Adrenal gland (tissue), 19 donors: ENCODE data around the gene TIMM23. TPM values are rescaled to one million over a fixed set of nuclear protein-coding genes. Genes with fewer than 3 reads are reported as not detected.
"Not testable (repeated sequence)": the region's sequence is repeated elsewhere in the genome, so short reads cannot be mapped to it uniquely, and the experiment has no call there.

Source experiments
- DNase-seq, 7 donors: peaks; one replicate each; pipeline ENCODE4 v3.0.0-alpha.2; 2019 to 2020
- H3K27ac ChIP-seq, 5 donors: fragments of 200-600 bp; sonication (generic) in 4 of 5; 1 replicate in 3 of 5; 2 replicates in 2 of 5; pipeline versions ENCODE4 v1.5.1 to v1.8.0; 2016 to 2020; ENCODE audit warnings: mild to moderate bottlenecking in 1 of 5
- H3K27me3 ChIP-seq: fragments of 200-600 bp; 2 replicates; pipeline ENCODE4 v1.8.0; 2021
- H3K36me3 ChIP-seq, 2 donors: fragments of 200-600 bp; replicated peaks in 1 of 2; 1 replicate in 1 of 2; 2 replicates in 1 of 2; pipeline versions ENCODE4 v1.5.1 to v1.8.0; 2018 to 2022
- H3K4me1 ChIP-seq, 2 donors: fragments of 200-600 bp; replicated peaks in 1 of 2; 1 replicate in 1 of 2; 2 replicates in 1 of 2; pipeline versions ENCODE4 v1.5.1 to v1.8.0; 2018 to 2021
- H3K4me3 ChIP-seq, 4 donors: fragments of 200-600 bp; sonication (generic) in 3 of 4; one replicate each; pipeline ENCODE4 v1.5.1; 2016 to 2018
- H3K9me3 ChIP-seq, 3 donors: fragments of 200-600 bp; sonication (generic) in 1 of 3; replicated peaks in 1 of 3; 1 replicate in 2 of 3; 2 replicates in 1 of 3; pipeline versions ENCODE4 v1.5.1 to v1.8.0; 2016 to 2021
- POLR2A ChIP-seq, 2 donors: fragments of 450-650 bp; IDR thresholded peaks; one replicate each; pipeline ENCODE4 v1.6.1; 2017; ENCODE audit warnings: antibody characterized with exemption in 2 of 2, mild to moderate bottlenecking in 2 of 2, moderate library complexity in 1 of 2
- WGBS, 4 donors: extraction: QIAGEN DNeasy Blood & Tissue Kit in 2 of 4; methylation state at CpG; one replicate each; pipeline versions ENCODE4 v1.1.5 to v1.1.7; 2013 to 2017; 5-methylcytosine and 5-hydroxymethylcytosine counted together
- intact Hi-C, 2 donors: fragments of 100-400 bp; cut with DNase I; formaldehyde crosslinking; loops; one replicate each; pipeline versions ENCODE4 v1.14.1 to v1.15.0; 2022 to 2023
- long read RNA-seq, 10 donors: library from polyadenylated mRNA in 3 of 10; unstranded in 2 of 10; stranded (forward) in 1 of 10; transcript quantifications; one replicate each; pipeline ENCODE4 v2.0.0 and lab custom pipeline, GENCODE V29; 2021 to 2026
- polyA plus RNA-seq, 3 donors: library from polyadenylated mRNA; stranded (reverse); fragments of 200-250 nt in 2 of 3; fragments of 350-450 nt in 1 of 3; fragmentation: Illumina TruSeq in 1 of 3; extraction: RNeasy Lipid Tissue Mini Kit (QIAGEN cat#74804) in 1 of 3; gene quantifications; one replicate each; pipeline ENCODE4 v1.2.3, GENCODE V29; 2013 to 2014
- total RNA-seq, 9 donors: library from RNA; depleted of rRNA in 4 of 9; stranded (reverse); fragments of >200 nt in 4 of 9; fragments of 120-200 nt in 1 of 9; fragmentation: NEBNext Ultra II Directional in 1 of 9; extraction: Animal tissue kit (Norgen Biotek cat#: 25700) in 1 of 9; gene quantifications; one replicate each; pipeline versions ENCODE4 v1.1.0 to v1.2.4, GENCODE V29; 2013 to 2023
- donor health status: healthy with polysubstance abuse.
- donor health status: Bipolar disorder and iron deficiency.
- donor health status: DM: yes; HTN: yes; CAD: no.
- donor health status: DM: no; HTN: no; CAD: no.
- donor health status: DM: no; HTN: no; CAD: no.
- donor health status: DM: yes; HTN: yes; CAD: no.

TIMM23 gene
- total RNA-seq (100 to 1,000 TPM in 1 of 9 donors, 10 to 100 TPM in 8; 47.2 to 119 (median 64.2) TPM), polyA plus RNA-seq (100 to 1,000 TPM in 1 of 3 donors, 10 to 100 TPM in 2; 61.2 to 135 (median 86.7) TPM)
- long read RNA-seq, donor 1, transcript TIMM23-201 (7 exons, 1,222 nt), result major isoform, 50 of 50 reads
- long read RNA-seq, donor 1, partial matches to known transcripts, result 0 of 50 reads
- long read RNA-seq, donor 1, other reads (novel, unspliced or antisense), result 0 of 50 reads
- long read RNA-seq, donor 2, transcript TIMM23-201 (7 exons, 1,222 nt), result major isoform, 17 of 17 reads
- long read RNA-seq, donor 2, partial matches to known transcripts, result 0 of 17 reads
- long read RNA-seq, donor 2, other reads (novel, unspliced or antisense), result 0 of 17 reads
- long read RNA-seq, donor 3, transcript TIMM23-201 (7 exons, 1,222 nt), result major isoform, 41 of 109 reads
- long read RNA-seq, donor 3, partial matches to known transcripts, result 57 of 109 reads
- long read RNA-seq, donor 3, other reads (novel, unspliced or antisense), result 11 of 109 reads
- long read RNA-seq, donor 4, transcript TIMM23-201 (7 exons, 1,222 nt), result major isoform, 49 of 56 reads
- long read RNA-seq, donor 4, partial matches to known transcripts, result 2 of 56 reads
- long read RNA-seq, donor 4, other reads (novel, unspliced or antisense), result 5 of 56 reads
- long read RNA-seq, donor 5, transcript TIMM23-201 (7 exons, 1,222 nt), result major isoform, 34 of 39 reads
- long read RNA-seq, donor 5, partial matches to known transcripts, result 1 of 39 reads
- long read RNA-seq, donor 5, other reads (novel, unspliced or antisense), result 4 of 39 reads
- long read RNA-seq, donor 6, transcript TIMM23-201 (7 exons, 1,222 nt), result major isoform, 18 of 21 reads
- long read RNA-seq, donor 6, partial matches to known transcripts, result 1 of 21 reads
- long read RNA-seq, donor 6, other reads (novel, unspliced or antisense), result 2 of 21 reads
- long read RNA-seq, donor 7, transcript TIMM23-201 (7 exons, 1,222 nt), result major isoform, 20 of 20 reads
- long read RNA-seq, donor 7, partial matches to known transcripts, result 0 of 20 reads
- long read RNA-seq, donor 7, other reads (novel, unspliced or antisense), result 0 of 20 reads
- long read RNA-seq, donor 8, transcript TIMM23-201 (7 exons, 1,222 nt), result major isoform, 43 of 48 reads
- long read RNA-seq, donor 8, partial matches to known transcripts, result 5 of 48 reads
- long read RNA-seq, donor 8, other reads (novel, unspliced or antisense), result 0 of 48 reads
- long read RNA-seq, donor 9, transcript TIMM23-201 (7 exons, 1,222 nt), result major isoform, 39 of 39 reads
- long read RNA-seq, donor 9, partial matches to known transcripts, result 0 of 39 reads
- long read RNA-seq, donor 9, other reads (novel, unspliced or antisense), result 0 of 39 reads
- long read RNA-seq, donor 10, transcript TIMM23-201 (7 exons, 1,222 nt), result major isoform, 28 of 28 reads
- long read RNA-seq, donor 10, partial matches to known transcripts, result 0 of 28 reads
- long read RNA-seq, donor 10, other reads (novel, unspliced or antisense), result 0 of 28 reads

- peak; percentile 81 to 91 (median 87) for DNase-seq
- intact Hi-C loops, result loop anchor here in 1 of 2 donors (10.0 kb wide), 1 partner anchor 53 kb away; no protein-coding TSS in a partner anchor
These were observed at the start of gene TIMM23 for GRCh38 chr10:45972106-45972812. TSS of gene TIMM23 (plus strand) at chr10:45972489. CDS start at chr10:45972625, 136 bp downstream.

DNA sequence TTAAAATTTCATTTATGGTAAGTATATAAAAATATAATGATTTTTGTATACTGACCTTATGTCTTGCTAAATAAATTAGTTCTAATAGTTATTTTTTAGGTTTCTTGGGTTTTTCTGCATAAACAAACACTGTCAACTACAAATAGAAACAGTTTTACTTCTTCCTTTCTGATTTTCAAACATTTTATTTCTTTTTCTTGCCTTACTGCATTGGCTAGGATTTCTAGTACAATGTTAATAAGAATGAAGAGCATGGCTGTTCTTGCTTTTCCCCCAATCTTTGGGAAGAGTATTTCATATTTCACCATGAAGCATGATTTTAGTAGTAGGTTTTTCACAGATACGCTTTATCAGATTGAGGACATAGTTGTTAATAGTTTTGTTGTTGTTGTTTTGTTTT is 45.5 kb upstream of the TIMM23 start:
- H3K27ac ChIP-seq, intact Hi-C loops, DNase-seq, H3K9me3 ChIP-seq, H3K4me3 ChIP-seq, H3K4me1 ChIP-seq, H3K36me3 ChIP-seq, H3K27me3 ChIP-seq: not testable (repeated sequence)
- WGBS, 4 donors, result 96 to 100% (median 98%) methylated on average over 1 of the region's 1 CpG

More at GRCh38 chr10:45972106-45972812, at the start of gene TIMM23:
- H3K36me3 ChIP-seq, H3K9me3 ChIP-seq, H3K27me3 ChIP-seq: not testable (repeated sequence)
- peak within 1 kb of the TSS in 4 of 5 donors; percentile 62 to 80 (median 68) for H3K27ac ChIP-seq
- peak within 1 kb of the TSS; percentile 70 to 93 (median 81) for H3K4me3 ChIP-seq
- 0 to 1% (median 0%) methylated on average over 37 to 60 of the region's 60 CpGs for WGBS, 4 donors
- peaks cover 6 to 14% of the 10 kb centered on the region in 2 donors for H3K4me1 ChIP-seq
- TF ChIP-seq POLR2A (IDR thresholded peaks at IDR 0.05), result peak in 1 of 2 donors; percentile 77

DNA sequence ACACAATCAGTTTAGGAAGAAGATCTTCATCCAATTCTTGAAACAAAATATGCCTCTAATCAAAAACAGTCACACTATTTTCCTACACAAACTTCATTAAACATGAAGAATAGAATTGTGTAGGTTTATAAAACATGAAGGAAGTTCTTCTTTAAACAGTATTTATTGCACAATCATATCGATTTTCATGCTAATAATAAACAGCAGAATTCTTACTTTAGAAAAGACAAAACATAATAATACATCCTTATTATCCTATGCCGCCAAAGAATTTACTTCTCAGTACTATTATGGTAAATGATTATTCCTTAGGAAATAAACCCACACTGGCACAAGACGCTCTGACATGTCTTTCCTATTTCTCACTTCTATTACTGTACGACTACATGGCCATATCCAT is 41.0 kb upstream of the TIMM23 start:
- H3K4me3 ChIP-seq, H3K9me3 ChIP-seq, H3K27me3 ChIP-seq, H3K4me1 ChIP-seq, intact Hi-C loops, H3K36me3 ChIP-seq, DNase-seq, H3K27ac ChIP-seq: not testable (repeated sequence)
- 74 to 90% (median 86%) methylated on average over 3 to 4 of the region's 4 CpGs for WGBS, 4 donors

DNA sequence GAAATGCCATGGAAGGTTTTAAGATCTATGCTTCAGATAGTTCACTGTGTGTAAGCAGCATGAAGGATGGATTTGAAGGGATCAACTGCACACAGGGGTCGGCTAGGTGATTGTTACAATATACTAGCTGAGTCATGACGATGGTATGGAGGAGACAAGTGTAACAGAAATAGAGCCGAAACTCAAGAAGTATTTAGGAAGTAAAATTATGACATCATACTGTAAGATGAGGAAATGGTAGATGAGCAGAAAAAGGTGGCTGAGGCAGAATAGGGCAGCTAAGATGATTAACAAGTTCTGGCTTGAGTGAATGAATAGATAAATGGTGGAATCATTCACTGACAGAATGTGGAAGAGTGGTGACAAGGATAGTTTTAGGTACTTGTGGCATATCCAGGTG is 37.5 kb upstream of the TIMM23 start:
- H3K4me1 ChIP-seq, intact Hi-C loops, H3K27ac ChIP-seq, H3K36me3 ChIP-seq, DNase-seq, H3K27me3 ChIP-seq, H3K9me3 ChIP-seq, H3K4me3 ChIP-seq: not testable (repeated sequence)
- 77 to 91% (median 86%) methylated on average over 3 of the region's 3 CpGs for WGBS, 4 donors

- DNase-seq, H3K4me3 ChIP-seq, H3K27me3 ChIP-seq, H3K36me3 ChIP-seq, H3K9me3 ChIP-seq, intact Hi-C loops, H3K4me1 ChIP-seq: not testable (repeated sequence)
- peak in 1 of 2 donors; percentile 9 for TF ChIP-seq POLR2A (IDR thresholded peaks at IDR 0.05)
- peak overlapping the region in 1 of 5 donors; percentile 42 for H3K27ac ChIP-seq
- 25 to 52% (median 46%) methylated on average over 1 to 2 of the region's 2 CpGs for WGBS, 4 donors
These were observed 33.1 kb upstream of the TIMM23 start for GRCh38 chr10:45939176-45939697.

DNA sequence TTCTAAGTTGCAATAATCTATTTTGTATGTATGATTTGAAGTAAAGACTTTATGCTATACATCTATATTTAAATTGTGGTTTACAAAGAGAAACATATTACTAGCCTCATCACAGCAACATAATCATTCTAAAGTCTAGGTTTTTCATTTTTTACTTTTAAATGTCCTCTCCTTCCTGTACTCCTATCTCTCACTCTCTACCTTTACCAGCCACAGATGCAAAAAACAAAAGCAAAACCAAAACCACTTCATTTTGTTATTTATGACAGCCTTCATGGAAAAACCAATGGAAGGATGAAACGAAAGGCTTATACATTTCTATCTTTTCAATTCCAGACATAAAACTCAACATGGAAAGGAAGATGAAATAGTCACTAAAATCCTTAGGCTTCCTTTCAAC is 31.1 kb upstream of the TIMM23 start:
- H3K27me3 ChIP-seq, H3K27ac ChIP-seq, H3K4me3 ChIP-seq, H3K9me3 ChIP-seq, H3K36me3 ChIP-seq, intact Hi-C loops, DNase-seq, H3K4me1 ChIP-seq: not testable (repeated sequence)
- WGBS, 4 donors, result no CpG with 5 or more reads among the region's 1 CpG

- DNase-seq, H3K9me3 ChIP-seq, H3K27ac ChIP-seq, H3K36me3 ChIP-seq, H3K27me3 ChIP-seq, H3K4me3 ChIP-seq, intact Hi-C loops, H3K4me1 ChIP-seq: not testable (repeated sequence)
- WGBS, 4 donors, result 90 to 98% (median 94%) methylated on average over 3 to 4 of the region's 4 CpGs
These were observed 26.8 kb upstream of the TIMM23 start for GRCh38 chr10:45945476-45945875.
